Rectal smooth muscle tissue (tissue), 1 donor: Measurements from ENCODE around the gene RNF157.

Experiments used
- H3K27ac ChIP-seq: one replicate; pipeline ENCODE4 v1.7.0; 2013; ENCODE audit warnings: low read depth, low read length, inconsistent platforms
- H3K27me3 ChIP-seq: one replicate; pipeline ENCODE4 v1.7.0; 2013; ENCODE audit warnings: low read length; ENCODE audit not compliant: control insufficient read depth, insufficient read depth
- H3K36me3 ChIP-seq: one replicate; pipeline ENCODE4 v1.7.0; 2013; ENCODE audit warnings: low read length; ENCODE audit not compliant: control insufficient read depth, insufficient read depth
- H3K4me1 ChIP-seq: one replicate; pipeline ENCODE4 v1.7.0; 2013; ENCODE audit warnings: low read length; ENCODE audit not compliant: control insufficient read depth, insufficient read depth
- H3K4me3 ChIP-seq: one replicate; pipeline ENCODE4 v1.7.0; 2013; ENCODE audit warnings: low read length
- H3K9ac ChIP-seq: one replicate; pipeline ENCODE4 v1.7.0; 2013; ENCODE audit warnings: low read length

The RNF157 gene

DNA sequence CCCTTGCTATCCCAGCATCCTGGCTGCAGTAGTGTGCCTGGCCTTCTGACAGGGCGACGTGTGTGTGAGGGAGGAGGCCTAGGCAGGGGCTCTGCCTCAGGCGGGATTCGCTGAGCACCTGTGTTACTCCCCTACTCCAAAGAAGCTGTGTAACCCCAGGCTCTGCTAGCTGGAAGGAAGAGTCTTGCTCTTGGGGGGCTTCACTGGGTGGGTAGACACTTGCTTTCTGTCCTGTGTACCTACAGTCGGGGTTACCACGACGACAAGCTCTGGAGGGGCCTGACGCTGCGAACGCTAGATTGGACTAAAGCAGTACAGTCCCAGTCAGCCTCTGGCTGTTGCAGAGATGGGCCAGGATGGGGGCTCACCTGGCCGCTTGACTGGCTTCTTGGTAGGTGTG lies 146.2 kb downstream of the RNF157 start:
- no peak overlapping the region for H3K27ac ChIP-seq
- no peak overlapping the region for H3K9ac ChIP-seq
- H3K4me3 ChIP-seq: no peak overlapping the region
- no peaks in the 10 kb centered on the region for H3K27me3 ChIP-seq
- peaks cover 41% of the 10 kb centered on the region for H3K36me3 ChIP-seq
- no peaks in the 10 kb centered on the region for H3K4me1 ChIP-seq

DNA sequence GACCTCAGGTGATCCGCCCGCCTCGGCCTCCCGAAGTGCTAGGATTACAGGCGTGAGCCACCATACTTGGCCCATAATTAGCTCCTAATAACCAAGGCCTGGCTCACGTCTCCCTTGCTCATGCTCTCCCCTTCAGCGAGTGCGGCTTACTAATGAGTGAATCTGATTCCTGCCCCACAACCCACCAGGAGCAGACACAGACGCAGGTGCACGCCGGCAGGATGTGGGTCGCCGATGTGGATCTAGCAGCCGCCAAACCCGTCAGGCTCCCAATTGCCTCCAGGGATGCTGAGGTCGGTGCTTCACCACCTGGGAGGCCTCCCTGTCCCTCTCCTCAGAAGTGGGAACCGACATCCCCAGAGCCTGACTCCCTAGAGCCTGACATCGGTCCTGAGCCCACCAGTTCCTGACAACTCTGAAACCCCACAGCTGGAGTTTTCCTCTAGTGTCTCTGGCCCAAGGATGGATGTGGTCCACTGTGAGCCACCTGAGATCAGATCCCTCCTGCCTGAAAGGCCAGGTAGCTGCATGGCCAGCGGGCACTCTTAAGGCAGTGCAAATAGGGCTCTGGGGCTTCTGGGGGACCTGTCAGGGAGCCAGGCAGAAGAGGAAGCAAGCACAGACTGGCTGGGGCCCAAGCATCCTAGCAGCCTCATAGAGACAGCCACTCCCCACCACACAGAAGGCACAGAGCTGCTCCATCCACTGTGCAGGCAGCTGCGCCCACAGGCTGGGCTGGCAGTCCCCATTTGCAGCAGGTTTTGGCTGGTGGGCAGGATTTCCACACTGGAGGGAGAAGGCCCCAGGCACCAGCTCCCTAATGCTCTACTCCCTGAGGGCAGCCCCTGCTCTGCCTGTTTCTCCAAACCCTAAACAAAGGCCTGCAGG lies 147.5 kb downstream of the RNF157 start:
- Histone ChIP-seq H3K4me1 (no peaks in the 10 kb centered on the region), H3K27me3 (no peaks in the 10 kb centered on the region), H3K36me3 (peaks cover 54% of the 10 kb centered on the region), H3K4me3 (no peak overlapping the region), H3K27ac (no peak overlapping the region), H3K9ac (no peak overlapping the region)
